Stomach (tissue), 4 donors: ENCODE data around the gene SENP8.

Experiments used
- EP300 ChIP-seq: sonication (generic); formaldehyde crosslinking; IDR thresholded peaks from one replicate; pipeline ENCODE4 v1.6.1; 2017; ENCODE audit warnings: antibody characterized with exemption
- POLR2A ChIP-seq, 4 donors: fragments of 450-650 bp; IDR thresholded peaks; one replicate each; pipeline ENCODE4 v1.6.1; 2016; ENCODE audit warnings: antibody characterized with exemption in 4 of 4, control low read depth in 2 of 4, mild to moderate bottlenecking in 1 of 4, moderate library complexity in 1 of 4
- POLR2AphosphoS5 ChIP-seq, 3 donors: sonication (generic); formaldehyde crosslinking; IDR thresholded peaks; one replicate each; pipeline ENCODE4 v1.6.1; 2016; ENCODE audit warnings: antibody characterized with exemption in 3 of 3
- TF ChIP-seq, protein P1 (sequence below), 7 experiments: fragments of 450-650 bp in 4 of 7; fragments of 200-600 bp in 3 of 7; sonication (generic) in 3 of 7; IDR thresholded peaks; one replicate each; pipeline ENCODE4 v1.5.1; 2016 to 2019; ENCODE audit warnings: antibody characterized with exemption in 7 of 7, control low read depth in 2 of 7, mild to moderate bottlenecking in 1 of 7

DNA sequence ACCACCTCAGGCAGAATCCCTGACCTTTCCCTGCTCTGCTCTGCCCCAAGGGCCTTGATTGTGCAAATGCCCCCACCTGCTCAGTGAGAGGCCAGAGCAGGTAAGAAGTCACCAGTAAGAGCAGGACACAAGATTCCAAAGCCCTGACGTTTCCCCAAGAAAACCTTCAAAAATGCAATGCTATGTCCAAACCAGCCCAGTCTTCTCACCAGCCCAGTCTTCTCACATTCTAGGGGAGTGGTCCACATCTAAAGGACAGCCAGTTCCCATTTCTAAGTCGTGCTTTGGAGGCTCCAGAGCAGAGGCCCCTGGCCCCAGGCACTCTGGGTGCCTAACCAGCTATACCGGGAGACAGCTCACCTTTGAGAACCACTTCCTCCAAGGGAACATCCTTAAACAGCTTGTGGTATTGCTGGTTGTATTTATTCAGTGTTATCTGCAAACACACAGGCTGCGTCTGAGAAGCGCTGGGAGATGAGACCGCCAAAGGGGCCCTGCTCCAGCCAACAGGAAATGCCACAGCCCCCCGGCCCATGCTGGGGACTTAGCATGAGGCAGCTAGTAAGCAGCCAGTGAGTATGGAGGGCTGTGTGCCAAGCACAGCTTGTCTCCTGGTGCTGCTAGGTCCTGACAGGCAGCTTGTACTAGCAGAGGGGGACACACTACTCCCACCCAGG lies 50.1 kb downstream of the SENP8 start:
- TF ChIP-seq, protein P1, sequence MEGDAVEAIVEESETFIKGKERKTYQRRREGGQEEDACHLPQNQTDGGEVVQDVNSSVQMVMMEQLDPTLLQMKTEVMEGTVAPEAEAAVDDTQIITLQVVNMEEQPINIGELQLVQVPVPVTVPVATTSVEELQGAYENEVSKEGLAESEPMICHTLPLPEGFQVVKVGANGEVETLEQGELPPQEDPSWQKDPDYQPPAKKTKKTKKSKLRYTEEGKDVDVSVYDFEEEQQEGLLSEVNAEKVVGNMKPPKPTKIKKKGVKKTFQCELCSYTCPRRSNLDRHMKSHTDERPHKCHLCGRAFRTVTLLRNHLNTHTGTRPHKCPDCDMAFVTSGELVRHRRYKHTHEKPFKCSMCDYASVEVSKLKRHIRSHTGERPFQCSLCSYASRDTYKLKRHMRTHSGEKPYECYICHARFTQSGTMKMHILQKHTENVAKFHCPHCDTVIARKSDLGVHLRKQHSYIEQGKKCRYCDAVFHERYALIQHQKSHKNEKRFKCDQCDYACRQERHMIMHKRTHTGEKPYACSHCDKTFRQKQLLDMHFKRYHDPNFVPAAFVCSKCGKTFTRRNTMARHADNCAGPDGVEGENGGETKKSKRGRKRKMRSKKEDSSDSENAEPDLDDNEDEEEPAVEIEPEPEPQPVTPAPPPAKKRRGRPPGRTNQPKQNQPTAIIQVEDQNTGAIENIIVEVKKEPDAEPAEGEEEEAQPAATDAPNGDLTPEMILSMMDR (IDR thresholded peaks at IDR 0.05) = no peak
- TF ChIP-seq EP300 = no peak
- TF ChIP-seq POLR2A (IDR thresholded peaks at IDR 0.05) = no peak
- no peak for TF ChIP-seq POLR2AphosphoS5 (IDR thresholded peaks at IDR 0.05)
